IPS-NIHi7 (cell line): Measurements from ENCODE around the gene MRPL2.

Experiments used
- DNase-seq: peaks from one replicate; pipeline ENCODE4 v3.0.0; 2012; ENCODE audit warnings: mixed read lengths; ENCODE audit errors: extremely low spot score

Gene MRPL2

GRCh38 chr6:43059168-43060033 lies at the start of gene MRPL2, which contains the start of gene KLC4:
Gene MRPL2, minus strand, starts transcription at chr6:43059434. Its CDS starts 53 bp downstream, at chr6:43059381.
Gene KLC4, plus strand, starts transcription at chr6:43059631. Its CDS starts 1,705 bp downstream, at chr6:43061336.
- DNase-seq = peak; percentile 100

DNA sequence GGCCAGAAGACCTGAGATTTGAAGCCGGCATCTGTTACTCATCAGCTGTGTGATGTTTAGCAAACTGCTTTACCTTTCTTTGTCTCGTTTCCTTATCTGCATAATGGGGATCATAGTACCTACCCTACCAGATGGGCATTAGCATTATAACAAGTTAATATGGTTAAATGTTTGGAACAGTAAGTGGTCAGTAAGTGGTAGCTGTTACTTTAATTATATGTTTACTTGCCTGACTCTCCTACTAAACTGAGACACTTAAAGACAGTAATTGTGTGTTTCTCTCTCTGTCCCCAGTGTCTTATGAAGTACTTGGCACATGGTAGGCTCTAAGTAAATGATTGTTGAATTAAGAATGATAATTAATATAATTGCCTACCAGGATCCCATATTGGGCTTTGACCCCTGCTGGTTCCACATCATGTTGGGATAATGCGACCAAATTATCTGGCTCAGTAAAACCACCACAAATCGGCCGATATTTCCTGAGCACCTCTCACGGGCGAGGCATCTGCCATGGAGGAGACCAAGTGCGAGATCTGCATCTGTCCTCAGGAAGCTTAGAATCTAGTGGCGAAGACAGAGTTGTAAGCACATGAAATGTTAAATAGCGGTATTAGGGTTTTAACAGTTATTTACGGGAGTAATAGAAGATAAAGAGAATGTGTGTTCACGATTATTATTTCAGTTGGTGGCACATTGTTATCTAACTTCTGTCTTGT lies 48.3 kb upstream of the MRPL2 start:
- DNase-seq = no peak

- DNase-seq = no peak
These were observed 46.4 kb upstream of the MRPL2 start for GRCh38 chr6:43105538-43106222.

- DNase-seq = peak; percentile 59
These were observed 44.1 kb upstream of the MRPL2 start for GRCh38 chr6:43103253-43103876.

DNA sequence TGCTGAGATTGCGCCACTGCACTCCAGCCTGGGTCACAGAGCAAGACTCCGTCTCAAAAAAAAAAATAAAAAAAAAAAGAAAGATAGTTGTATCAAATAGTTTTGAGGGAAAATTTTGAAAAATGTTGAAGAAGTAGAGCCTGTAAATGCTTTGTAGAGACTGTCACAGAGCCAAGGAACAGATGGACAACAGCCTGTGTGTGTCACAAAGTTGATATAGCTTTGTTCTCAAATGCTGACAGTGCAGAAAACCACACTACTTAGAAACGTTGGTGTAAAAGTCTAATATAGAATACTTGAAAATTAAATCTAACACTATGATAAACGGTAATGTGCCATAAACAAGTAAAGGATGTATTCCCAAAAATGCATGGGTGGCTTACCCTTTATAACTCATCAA lies 42.3 kb upstream of the MRPL2 start:
- no peak for DNase-seq

GRCh38 chr6:43097502-43097901 lies 38.3 kb upstream of the MRPL2 start:
- no peak for DNase-seq

DNA sequence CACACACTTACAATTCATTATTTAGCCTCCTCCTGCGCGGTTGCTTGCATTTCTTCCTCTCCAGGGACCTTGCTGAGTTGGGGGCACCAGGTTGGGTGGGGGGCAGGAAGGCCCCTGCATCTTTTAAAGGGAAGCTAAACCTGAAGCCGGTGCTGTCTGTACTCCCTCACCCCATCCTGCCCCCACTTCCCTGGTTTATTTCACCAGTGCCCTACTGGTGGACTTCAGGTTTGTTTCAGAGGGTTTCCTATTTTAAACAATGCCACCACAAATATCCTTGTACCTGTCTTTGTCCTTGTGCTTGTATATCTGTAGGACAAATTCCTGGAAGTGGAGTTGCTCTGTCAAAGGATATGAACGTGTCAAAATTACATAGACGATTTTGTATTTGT lies 37.9 kb upstream of the MRPL2 start:
- no peak for DNase-seq

GRCh38 chr6:43096451-43097097 lies 37.3 kb upstream of the MRPL2 start:
- peak; percentile 48 for DNase-seq

- DNase-seq = no peak
These were observed 36.7 kb upstream of the MRPL2 start for GRCh38 chr6:43095939-43096338.

DNA sequence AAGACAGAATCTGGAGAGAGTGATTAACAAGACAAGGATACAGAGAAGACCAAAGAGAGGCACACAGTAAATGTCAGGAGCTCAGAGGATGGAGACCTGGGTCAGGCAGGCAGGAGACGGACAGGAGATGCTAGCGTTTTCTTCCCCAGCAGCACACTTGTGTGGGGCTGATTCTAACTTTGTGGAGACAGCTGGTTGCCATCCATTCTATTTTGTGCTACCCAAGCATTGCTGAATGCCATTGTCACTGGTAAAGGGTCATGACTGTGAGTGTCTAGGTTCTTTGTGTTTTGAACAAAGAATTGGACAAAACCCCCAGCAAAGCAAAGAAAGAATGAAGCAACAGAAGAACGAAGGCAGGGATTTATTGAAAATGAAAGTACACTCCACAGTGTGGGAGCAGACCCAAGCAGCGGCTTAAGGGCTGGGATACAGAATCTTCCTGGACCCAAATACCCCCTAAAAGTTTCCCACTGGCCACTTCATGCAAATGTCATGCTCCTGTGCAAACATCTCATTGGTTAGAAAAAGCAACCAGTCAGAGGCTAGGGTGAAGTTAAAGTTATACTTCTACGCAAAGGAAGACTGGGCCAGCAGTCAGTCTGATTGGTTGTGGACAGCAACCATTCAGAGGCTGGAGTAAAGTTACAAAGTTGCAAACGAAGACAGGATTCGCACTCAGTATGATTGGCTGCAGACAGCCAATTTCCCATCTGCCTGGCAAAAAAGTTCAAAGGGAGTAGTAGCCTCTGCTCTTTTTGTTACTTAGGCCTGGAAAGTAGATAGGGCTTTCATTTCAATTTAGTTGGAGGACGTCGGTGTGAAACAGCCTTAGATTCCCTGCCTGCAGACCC lies 34.4 kb upstream of the MRPL2 start:
- DNase-seq = no peak

DNA sequence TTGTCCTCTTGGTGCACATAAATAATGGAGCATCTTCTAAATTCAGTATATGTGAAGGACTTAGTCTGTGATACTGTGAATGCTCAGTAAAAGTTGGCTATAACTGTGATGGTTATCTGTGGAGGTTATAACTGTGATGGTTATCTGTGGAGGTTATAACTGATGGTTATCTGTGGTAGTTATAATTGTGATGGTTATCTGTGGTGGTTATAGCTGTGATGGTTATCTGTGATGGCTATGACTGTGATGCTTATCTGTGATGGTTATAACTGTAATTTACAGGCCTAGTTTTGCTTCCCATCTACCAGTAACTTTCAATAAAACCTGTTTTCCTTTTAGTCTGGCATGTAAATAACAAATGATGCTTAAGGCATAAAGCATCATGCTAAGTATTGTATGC lies 33.4 kb upstream of the MRPL2 start:
- no peak for DNase-seq

DNA sequence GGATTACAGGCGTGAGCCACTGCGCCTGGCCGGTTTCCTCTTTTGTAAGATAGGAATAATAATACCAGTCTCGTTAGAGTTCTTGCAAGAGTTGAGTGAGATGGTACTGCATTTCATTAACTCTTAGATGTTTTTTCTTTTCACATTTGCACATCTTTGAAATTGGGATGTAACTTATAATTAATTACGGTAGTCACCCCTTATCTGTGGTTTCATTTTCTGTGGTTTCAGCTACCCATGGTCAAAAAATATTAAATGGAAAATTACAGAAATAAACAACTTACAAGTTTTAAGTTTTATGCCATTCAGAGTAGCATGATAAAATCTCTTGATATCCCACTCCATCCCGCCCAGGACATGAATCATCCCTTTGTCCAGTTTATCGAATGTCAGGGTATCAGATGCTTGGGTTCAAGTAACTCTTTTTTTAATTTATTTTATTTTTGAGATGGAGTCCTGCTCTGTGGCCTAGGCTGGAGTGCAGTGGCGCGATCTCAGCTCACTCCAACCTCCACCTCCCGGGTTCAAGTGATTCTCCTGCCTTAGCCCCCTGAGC lies 32.3 kb upstream of the MRPL2 start:
- DNase-seq = no peak

DNA sequence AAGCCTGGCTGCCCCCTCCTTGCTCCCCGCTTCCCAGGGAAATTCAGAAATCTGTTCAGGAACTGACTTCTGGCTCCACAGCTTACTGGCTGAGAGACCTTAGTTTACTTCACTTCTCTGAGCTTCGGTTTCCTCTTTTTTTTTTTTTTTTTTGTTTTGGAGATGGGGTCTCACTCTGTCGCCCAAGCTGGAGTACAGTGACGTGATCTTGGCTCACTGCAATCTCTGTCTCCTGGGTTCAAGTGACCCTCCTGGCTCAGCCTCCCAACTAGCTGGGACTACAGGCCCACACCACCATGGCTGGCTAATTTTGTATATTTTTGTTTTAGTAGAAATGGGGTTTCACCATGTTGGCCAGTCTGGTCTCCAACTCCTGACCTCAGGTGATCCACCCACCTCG lies 31.8 kb upstream of the MRPL2 start:
- DNase-seq = no peak

GRCh38 chr6:43090559-43090956 lies 31.3 kb upstream of the MRPL2 start:
- DNase-seq = peak; percentile 67

DNA sequence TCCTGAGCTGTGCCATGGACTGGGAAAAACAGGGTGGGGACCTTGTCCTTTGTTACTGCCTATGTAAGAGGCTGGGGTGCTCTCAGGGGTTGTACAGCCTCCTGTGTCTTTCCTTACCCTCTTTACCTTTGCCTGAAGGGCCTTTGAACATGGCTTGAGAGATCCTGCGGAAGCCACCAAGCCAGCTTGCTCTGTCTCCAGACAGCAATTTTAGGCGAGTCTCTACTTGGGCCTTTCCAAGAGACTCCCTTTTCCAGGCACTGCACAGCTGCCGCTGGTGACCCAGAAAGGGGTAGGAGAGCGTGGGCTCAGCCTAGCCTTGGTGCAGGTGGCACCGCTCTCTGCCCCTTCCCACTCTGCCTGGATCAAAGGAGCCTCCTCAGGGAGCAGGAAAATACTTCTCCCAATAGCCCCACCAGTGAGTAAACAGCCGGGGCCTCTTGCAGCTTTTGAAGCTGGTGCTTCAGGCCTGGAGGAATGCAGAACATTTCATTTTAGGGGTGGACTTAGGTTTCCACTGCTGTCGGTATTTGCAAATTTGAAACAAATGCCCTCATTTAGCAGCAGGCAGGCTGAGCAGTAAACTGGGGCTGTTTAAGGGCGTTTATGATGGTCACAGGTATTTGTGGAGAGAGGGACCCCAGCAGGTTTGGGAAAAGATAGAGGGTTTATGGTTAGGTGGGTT lies 30.8 kb upstream of the MRPL2 start:
- DNase-seq = peak; percentile 39

DNA sequence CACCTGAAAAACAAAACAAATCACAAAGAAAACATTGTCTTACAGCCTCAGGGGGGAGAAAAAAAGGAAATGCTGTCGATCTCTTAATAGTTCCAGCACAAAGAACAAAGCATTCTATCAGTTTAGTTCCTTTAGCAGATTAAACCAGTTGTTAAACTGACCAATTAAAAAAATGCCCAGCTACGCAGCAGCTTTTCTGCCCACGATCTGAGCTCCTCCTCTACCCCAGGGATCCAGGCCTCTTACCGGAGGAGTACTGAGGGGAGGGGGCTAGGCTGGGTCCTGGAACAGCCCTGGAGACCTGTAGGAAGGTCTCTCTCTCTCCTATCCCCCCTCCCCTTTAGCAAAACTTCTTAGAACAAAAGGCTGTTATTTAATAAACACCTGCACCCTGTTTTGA lies 30.2 kb upstream of the MRPL2 start:
- DNase-seq = peak; percentile 78

- DNase-seq = no peak
These were observed 29.4 kb upstream of the MRPL2 start for GRCh38 chr6:43088654-43089056.

DNA sequence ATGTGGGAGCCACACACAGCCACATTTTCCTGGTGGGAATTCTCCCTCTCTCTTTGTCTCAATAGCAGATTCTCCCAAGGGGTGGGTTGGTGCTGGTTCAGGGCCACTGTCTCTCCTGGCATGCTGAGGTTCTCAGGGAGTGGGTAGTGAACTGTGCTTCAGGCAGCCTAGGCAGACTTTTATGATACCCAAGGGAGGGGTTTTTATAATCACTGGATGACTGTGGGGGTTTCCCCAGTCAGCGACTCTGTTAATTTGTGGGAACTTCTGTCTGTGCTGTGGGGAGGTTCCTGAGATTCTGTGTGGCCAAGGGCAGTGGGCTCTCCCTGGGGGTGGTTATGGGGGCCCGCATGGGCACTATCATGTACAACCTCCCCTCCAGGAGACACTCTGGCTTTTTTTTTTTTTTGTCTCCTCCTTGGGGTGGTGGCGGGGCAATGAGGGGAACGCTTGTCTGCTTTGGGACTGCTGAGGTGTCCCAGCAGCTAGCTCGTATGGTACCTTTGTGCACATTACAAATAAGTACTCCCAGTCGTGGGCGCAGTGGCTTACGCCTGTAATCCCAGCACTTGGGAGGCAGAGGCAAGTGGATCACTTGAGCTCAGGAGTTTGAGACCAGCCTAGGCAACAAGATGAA lies 26.9 kb upstream of the MRPL2 start:
- no peak for DNase-seq
